PC-3 (cell line): ENCODE results near the gene POLL.

Experiments
- EZH2phosphoT487 ChIP-seq: fragments of 300-600 bp; sonication (generic); IDR thresholded peaks from 2 replicates; pipeline ENCODE4 v1.6.1; 2018; ENCODE audit warnings: mild to moderate bottlenecking, antibody characterized with exemption, low read length, borderline replicate concordance
- TF ChIP-seq, protein P1 (sequence below): fragments of 300-600 bp; sonication (generic); conservative IDR thresholded peaks from 2 replicates; pipeline ENCODE4 v1.5.1; 2017; ENCODE audit warnings: antibody characterized with exemption, low read depth, mild to moderate bottlenecking, low read length

DNA sequence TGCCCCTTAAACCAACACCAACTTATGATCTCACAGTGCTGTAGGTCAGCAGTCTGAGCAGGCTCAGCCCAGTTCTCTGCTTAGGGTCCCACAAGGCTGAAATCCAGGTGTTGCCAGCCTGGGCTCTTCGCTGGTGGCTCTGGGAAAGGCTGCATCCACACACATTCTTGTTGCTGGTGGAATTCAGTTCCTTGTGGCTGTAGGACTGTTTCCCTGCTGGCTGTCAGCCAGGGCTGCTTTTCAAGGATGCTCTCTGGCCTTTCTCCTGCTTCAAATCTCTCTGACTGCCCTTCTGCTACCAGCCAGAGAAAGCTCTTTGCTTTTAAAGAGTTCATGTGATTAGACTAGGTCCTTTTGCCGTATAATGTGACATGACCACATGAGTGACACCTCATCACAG lies 15.3 kb downstream of the POLL start:
- TF ChIP-seq, protein P1, sequence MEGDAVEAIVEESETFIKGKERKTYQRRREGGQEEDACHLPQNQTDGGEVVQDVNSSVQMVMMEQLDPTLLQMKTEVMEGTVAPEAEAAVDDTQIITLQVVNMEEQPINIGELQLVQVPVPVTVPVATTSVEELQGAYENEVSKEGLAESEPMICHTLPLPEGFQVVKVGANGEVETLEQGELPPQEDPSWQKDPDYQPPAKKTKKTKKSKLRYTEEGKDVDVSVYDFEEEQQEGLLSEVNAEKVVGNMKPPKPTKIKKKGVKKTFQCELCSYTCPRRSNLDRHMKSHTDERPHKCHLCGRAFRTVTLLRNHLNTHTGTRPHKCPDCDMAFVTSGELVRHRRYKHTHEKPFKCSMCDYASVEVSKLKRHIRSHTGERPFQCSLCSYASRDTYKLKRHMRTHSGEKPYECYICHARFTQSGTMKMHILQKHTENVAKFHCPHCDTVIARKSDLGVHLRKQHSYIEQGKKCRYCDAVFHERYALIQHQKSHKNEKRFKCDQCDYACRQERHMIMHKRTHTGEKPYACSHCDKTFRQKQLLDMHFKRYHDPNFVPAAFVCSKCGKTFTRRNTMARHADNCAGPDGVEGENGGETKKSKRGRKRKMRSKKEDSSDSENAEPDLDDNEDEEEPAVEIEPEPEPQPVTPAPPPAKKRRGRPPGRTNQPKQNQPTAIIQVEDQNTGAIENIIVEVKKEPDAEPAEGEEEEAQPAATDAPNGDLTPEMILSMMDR, result no peak
- TF ChIP-seq EZH2phosphoT487, result no peak
